HG03280 (cell line): ENCODE measurements around the gene MED26.

ENCODE experiments used
- ATAC-seq: cut with Tn5 transposase; IDR thresholded peaks from one replicate; pipeline ENCODE4 v1.9.1; 2021; ENCODE audit warnings: mild to moderate bottlenecking, moderate library complexity; ENCODE audit not compliant: unreplicated experiment

The MED26 gene

DNA sequence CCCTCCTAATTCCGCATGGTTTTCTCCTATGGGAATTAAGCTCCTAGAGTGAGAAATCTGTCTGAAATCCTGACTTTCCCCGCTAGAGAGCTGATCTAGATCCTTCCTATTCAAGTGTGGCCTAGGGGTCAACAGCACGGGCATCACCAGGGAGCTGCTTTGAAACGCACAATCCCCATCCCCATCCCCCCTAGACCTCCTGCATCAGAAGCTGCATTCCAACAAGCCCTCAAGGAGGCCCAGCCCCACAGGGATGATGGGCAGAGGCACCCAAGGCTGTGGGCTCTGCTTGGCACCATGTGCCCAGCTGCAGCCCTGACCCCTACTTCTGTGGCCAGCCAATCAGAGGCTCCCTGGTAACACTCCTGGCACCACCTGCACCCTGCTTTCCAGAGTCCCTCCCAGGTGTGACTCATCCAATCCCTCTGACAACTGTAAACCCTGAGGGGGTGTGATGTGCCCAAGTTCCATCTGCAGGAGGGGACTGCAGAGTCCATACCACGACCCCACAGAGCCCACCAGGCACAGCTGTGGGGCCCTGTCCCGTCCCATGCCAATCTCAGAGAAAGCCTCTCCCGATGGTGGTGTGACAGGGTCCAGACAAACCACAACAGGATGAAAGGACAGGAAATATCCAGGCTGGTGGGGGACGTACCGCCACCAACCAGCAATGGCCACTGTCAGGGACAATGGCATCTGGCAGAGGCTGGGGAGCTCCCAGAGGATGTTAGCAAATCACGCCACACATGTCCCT, 36.0 kb downstream of the MED26 start:
- no peak for ATAC-seq

DNA sequence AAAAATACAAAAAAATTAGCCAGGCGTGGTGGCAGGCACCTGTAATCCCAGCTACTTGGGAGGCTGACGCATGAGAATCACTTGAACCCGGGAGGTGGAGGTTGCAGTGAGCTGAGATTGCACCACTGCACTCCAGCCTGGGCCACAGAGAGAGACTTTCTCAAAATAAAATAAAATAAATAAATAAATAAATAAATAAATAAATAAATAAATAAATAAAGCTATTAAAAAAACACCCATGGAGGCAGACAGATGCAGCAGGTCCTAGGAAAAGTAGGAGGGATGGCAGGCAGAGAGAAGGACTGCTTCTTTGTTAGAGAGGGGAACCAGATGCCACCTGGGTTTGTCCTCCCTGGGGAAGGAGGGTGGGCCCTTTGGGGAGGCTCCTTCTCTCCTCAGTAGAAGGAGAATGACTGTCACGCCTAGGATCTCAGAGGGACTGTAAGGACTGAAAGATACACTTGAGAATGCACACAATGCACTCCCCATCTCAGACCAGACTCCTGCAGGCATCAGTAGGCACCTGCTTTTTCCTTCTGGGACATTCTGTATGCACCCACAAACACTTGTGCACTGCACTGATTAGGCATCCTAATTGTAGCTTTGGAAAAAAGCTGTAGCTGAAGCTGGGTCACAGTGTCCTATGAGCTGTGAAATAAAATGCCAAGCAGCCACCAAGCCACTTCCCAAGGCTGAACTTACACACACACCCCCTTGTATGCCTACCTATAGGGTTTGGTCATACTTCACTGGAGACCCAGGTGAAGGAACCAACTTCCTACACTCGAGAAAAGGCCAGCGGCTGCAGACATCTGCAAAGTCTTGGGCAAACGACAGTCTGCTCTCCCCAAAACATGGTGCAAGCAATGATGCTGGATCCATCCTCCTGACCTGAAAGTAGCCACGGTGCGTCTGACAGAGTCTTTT, 36.9 kb downstream of the MED26 start:
- ATAC-seq, result no peak

GRCh38 chr19:16589917-16590316, 38.1 kb downstream of the MED26 start:
- no peak for ATAC-seq

DNA sequence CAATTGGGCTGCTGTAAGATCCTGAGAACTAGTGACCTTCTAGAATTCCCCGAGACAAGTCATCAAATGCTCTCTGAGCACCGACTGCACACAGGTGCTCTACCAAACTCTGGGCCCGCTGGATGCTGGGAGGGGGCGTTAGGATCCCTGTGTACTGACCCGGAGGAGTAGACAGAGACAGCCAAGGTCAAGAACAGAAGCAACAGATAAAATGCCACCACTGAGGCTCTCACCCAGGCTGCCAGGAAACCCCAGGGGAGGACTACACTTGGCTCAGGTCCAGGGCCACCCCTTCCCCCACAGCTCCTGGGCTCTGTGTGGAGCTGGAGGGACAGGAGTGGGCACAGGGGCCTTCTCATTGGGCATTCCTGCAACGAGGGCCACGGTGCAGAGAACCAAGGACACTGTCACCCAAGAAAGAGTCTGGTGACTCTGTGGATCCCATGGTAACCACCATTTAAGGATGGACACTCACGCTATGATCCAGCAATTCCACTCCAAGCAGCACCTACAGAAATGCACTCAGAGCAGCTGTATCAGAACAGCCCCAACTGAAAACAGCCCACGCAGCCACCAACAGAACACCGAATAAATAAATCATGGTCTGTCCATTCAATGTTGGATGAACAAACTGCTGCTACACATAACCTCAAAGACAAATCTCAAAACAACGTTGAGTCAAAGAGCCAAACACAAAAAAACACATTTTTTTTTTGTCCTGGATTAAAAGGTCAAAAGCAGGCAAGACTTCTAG, 39.0 kb downstream of the MED26 start:
- ATAC-seq, result peak; percentile 1

DNA sequence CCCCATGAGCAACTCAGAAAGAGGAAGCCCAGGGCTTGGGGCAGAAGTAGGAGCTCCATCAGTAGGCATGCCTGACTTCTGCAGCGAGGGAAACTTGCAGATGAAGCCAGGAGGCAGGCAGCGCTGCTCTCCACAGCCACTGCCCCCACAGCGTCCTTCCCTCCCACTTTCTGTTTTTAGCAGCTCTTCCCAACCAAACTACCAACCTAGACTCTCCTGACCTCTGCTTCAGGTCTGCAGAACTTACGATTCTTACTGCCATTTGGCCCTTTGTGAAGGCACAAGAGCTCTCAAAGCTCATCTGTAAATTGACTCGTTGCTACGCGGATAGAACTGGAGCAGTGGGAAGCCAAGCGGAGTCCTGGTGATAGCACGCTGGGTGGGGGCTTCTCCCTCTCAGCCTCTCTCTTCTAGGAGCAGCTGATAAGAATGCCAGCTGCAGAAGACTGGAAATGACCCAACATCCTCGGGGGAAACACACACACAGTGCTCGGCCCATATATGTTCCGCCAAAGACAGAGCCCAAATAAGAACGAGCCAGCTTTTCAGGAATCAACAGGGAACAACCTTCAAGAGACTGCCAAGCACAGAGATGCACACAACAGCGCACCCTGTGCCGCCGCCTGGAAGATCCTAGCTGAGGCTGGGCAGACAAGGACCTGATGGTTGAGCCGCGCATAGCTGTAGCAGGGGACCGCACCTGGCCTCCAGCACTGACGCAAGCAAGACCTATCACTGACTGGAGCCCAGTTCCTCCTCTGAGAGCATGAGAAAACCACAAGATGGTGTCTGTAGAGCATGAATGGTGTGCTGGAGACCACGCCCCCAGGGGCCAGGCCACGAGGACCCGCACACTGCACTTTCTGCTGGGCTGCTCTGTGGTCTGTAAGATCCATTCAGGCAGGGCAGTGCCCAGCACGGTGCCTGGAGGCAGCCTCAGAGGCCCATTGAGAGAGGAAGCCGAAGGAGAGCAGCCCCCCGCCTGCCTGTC, 39.9 kb downstream of the MED26 start:
- ATAC-seq, result peak; percentile 60

DNA sequence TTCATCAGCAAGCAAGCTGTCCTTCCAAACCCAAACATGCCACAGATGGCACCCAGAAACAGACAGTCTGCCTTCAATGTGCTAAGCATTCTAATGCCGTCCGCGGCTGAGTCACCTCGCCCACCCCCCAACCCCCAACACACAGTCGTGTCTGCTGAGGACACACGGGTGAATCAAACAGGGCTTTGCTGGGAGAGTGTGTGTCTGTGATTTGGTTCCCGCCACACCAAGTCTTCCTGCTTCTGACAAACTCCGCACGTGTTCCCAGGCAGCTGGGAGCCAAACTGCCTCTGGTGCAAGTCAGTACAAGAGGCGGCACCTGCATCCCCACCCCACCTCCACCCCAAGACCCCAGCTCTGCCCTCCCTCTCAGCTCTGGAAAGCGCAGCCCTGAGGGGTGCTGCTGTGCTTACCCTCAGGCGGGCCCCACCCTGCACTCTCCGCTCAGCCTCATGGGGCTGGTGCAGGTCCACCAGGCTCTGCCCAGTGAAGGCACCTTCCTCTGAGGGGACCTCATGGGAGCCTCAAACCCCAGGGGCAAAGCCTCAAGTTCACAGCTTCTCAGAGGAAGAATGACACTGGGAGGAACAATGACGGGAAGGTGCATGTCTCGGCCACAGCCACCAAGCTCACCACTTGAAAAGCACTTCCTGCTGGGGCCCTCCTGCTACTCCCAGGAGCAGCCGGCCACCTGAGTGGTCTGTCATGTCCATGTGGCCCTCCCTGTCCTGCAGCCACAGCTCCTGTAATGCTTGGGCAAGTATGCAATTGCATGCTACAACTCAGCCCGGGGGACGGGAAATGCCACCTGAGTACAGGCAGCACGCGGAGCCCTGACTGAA, 40.8 kb downstream of the MED26 start:
- ATAC-seq, result no peak

GRCh38 chr19:16586477-16586871, 41.5 kb downstream of the MED26 start:
- no peak for ATAC-seq

DNA sequence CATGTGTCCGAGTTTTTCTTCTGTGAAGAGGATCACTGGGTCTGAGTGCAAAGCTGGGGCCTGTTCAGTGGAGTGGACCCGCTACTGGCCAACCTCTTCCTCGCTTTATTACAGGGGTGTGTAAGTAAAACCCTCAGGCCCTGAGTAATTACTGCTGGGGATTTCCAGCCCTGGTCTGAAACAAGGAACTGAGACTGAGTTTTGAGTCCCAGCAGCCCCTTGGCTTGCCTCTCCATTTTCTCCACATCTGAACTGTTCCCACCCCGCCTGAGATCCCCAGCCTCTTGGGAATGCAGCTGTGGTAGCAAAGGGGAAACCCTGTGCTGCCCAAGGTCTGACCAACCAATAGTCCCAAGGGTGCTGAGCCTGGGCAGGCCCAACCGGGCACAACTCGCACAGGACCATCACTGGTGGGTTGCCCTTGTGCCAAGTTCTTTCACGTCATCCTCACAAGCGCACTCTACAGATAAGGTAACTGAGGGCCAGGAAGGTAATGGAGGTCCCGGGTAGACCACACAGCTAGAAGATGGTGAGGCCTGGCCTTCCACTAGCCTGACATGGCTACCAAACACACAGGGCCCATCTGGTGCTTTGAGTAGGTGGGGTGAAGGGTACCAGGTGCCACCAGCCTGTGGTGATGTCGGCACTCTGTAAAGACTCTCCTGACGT, 42.1 kb downstream of the MED26 start:
- ATAC-seq, result peak; percentile 34

- no peak for ATAC-seq
Observed at GRCh38 chr19:16585094-16585801, 42.8 kb downstream of the MED26 start.

GRCh38 chr19:16584248-16585093, 43.5 kb downstream of the MED26 start:
- peak; percentile 47 for ATAC-seq

DNA sequence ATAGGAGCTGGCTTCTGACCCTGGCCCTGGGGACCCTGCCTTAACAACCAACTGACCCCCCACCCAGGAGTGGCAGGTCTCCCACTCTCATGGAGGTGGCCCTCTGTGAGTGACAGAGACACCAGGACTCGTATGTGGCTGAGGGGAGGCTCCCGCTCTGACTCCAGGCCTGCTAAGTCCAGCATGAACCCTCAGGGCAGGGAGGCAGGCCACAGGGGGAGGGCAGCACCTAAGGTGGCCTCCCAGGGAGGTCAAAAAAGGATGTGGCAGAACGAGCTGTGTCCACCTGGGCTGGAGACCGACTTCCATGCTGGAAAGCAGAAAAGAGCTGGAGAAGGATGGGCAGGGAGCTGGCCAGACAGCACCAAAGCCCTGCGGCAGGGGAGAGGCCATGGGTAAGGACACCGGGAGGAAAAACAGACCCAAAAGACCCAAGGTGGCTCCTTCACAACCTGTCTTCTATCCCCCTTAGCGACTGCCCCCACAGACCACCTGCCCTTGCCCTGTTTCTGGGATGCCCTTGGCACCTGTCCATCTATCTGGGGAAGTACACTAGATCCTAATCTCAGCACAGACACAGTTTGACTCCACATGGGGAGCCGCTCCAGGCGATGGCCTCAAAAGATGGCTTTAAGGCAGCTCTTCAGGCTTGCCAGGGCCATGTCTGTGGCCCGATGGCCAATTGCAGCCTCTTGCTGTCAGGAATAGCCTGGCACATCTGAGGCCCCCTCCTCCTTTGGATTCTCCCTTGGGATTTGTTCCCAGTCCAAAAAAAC, 45.3 kb downstream of the MED26 start:
- ATAC-seq, result no peak

- ATAC-seq, result no peak
Observed at GRCh38 chr19:16581971-16582343, 46.0 kb downstream of the MED26 start.

DNA sequence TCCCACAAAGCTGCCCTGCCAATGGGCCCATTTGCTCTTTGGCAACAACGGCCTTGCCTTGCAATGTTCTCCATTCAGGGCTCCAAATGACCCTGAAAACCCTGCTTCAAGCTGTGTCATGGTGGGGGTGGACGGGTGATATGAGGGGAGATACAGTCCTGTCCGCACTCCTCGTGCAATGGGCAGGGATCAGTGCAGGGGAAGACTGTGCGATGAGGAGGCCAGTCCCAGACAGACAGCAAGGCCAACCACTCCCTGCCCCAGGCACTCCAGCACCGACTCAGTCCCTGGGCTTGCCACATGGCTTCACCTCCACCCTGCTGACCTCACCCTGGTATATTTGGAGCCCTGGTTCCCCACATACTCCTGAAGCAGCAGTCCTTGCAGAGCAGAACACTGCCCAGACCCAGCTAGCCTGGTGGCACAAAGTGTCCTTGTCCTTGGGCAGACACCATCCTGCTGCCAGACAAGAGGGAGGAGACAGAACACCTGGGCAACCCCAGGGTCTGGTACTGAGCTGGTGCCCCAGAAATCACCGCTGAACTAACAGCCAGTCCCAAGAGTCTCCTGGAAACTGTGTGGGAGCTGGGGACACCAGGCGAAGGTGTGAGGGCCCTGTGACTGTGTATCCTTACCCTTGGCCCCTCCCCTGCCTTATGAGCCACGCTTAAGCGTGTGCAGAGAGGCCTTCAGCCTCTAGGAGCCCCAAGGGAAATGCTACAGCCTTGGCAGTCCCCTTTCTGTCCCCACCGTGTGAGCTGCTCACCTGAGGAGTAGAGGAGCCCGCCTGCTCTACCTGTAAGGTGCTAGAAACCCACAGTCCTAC, 46.6 kb downstream of the MED26 start:
- no peak for ATAC-seq

DNA sequence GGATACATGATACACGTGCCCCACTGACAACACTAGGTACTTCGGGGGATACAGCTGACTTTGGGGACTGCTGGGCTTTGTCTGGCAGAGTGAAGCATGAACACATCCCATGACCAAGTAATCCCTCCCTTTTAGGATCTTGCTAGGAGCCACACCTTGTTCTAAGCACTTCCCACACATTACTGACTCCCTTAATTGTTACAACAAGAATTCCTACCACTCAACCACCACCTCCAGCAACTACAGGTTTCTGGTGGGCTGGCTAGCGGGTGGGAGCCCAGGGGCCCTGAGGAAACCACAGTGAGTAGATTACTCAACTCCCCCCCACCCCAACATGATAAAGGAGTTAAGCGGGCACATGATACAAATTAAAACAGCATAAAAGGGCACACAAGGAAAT, 48.6 kb downstream of the MED26 start:
- no peak for ATAC-seq

- ATAC-seq, result no peak
Observed at GRCh38 chr19:16577531-16577985, 50.4 kb downstream of the MED26 start.
